Suppressor macrophage (primary cell): ENCODE results near the gene AGBL4.
"Not testable (repeated sequence)": the region's sequence is repeated elsewhere in the genome, so short reads cannot be mapped to it uniquely, and the experiment has no call there.

ENCODE experiments used
- DNase-seq, 4 experiments: peaks; one replicate each; pipeline ENCODE4 v3.0.0-alpha.2; 2020 to 2022

The AGBL4 gene

DNA sequence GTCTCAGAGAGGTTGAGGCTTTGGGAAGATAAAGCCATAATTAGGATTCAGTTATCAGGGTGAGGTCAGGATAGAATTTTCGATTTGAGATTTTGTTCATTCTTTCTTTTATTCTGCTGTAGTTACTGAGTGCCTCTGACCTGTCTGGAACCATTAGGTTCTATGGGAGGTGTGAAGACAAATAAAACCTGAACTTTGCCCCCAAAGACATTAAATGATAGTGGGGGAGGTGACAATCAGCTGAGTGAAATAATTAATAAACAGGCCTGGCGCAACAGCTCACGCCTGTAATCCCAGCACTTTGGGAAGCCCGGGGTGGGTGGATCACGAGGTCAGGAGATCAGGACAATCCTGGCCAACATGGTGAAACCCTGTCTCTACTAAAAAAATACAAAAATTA is 1496.7 kb downstream of the AGBL4 start:
- no peak for DNase-seq

DNA sequence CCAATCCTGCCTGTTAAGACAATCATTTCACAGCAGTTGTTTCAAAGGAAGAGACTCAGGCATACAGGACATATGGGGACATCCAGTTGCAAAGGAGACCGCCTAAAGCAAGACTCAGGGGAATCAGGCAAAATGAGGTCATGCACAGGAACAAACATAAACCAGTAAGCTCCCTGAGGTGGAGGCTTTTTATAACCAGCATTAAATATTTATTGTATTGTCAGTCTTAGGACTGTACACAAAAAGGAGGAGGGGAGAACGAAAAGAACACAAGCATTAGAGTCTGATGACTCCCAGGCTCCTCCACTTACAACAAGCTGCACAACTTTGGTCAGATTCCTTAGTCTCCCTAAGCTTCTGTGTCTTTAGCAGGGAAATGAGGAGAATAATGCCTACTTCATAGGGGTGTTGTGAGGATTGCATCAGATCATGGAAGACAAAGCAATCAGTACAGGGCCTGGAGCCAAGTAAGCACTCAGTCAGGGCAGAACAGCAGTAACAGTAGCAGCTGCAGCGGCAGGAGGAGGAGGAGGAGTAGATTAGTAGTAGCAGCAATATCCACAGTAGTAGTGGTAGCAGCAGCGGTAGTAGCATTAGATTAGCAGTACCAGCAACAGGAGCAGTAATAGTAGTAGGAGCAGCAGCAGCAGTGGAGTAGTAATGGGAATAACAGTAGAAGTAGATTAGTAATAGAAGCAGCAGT is 1497.6 kb downstream of the AGBL4 start:
- DNase-seq, result no peak

DNA sequence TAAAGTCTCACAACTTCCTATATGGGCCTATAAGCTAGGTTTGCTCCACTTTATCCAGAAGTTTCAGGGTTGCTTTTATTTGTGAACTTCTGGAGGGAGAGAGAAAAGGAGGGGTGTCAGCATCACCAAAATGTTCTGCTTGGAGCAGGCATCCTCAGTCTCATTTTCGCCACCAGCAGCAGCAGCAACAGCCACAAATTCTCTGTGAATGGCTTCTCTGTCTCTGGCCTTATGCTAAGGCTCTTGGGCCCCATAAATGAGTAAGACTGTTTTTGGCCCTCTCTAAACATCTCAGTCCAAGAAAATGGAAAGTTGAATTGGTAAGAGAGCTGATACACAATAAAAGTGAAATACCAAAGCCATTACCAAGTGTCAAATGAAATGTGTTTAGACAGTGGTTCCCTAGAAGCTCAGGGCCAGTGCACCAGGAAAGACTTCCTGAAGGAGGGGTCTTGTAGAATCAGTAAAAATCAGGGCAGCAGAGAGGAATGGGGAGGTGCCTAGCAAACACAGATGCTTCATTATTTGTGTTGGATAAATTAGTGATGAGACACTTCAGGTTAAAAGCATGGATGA is 1498.8 kb downstream of the AGBL4 start:
- DNase-seq, result no peak

DNA sequence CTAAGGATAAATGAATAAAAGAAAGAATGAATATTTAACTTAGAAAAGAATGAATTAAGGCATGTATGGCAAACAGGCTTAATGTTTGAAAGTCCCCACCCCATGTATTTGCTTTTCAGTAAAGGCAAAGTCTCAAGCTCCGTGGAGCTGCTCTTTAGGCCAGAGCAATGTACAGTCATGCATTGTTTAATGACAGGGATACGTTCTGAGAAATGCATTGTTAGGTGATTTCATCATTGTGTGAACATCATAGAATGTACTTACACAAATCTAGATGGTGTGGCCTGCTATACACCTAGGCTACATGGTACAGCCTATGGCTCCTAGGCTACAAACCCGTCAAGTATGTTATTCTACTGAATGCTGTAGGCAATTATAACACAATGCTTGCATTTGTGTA is 1500.2 kb downstream of the AGBL4 start:
- DNase-seq, result no peak

DNA sequence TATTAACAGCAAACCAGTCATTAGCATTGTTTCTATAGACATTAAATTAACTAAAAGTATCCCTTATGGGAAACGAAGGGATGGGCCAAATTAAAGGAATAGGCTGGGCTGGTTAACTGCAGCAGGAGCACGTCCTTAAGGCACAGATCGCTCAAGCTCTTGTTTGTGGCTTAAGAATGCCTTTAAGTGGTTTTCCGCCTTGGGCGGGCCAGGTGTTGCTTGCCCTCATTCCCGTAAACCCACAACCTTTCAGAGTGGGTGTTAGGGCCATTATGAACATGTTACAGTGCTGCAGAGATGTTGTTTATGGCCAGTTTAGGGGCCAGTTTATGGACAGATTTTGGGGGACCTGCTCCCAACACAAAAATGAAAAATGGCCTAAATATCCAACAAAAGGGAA is 1503.9 kb downstream of the AGBL4 start:
- not testable (repeated sequence) for DNase-seq

DNA sequence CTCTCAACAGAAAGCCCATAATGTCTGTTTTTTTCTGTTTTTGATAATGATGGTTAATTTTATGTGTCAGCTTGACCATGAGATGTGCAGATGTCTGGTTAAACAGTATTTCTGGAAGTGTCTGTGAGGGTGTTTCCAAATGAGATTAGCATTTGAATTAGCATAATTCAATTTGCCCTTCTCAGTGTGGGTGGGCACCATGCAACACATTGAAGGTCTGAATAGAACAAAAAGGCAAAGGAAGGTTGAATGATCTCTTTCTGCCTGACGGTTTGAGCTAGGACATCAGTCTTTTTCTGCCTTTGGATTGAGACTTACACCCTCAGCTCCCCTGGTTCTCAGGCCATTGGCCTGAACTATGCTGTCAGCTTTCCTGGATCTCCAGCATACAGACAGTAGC is 1516.9 kb downstream of the AGBL4 start:
- DNase-seq, result no peak

DNA sequence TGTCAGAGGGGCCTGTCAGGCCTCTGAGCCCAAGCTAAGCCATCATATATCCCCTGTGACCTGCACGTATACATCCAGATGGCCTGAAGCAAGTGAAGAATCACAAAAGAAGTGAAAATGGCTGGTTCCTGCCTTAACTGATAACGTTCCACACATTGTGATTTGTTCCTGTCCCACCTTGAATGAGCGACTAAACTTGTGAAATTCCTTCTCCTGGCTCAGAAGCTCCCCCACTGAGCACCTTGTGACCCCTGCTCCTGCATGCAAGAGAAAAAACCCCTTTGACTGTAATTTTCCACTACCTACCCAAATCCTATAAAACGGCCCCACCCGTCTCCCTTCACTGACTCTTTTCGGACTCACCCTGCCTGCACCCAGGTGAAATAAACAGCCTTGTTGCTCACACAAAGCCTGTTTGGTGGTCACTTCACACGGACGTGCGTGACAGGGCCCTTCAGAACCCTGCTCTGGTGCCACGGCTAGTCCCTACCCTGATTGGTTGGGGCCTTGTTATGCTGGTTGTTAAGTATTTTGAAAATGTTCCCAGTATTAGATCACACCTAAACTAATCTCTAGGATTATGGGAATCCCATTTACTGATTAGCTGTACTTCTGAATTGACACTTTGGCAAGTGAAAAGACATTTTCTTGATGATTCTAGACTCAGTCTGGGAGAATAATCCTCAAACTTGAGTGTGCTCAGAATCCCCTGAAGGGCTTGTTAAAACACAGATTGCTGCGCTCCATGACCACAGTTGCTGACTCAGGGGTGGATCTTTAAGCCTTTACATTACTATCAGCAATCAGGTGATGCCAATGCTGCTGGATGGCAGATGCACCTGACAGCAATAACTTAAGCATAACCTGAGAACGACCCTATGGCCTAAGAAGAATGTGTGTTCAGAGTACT is 1523.0 kb downstream of the AGBL4 start:
- no peak for DNase-seq

GRCh38 chr1:48499211-48499735 is 1524.5 kb downstream of the AGBL4 start:
- DNase-seq, result no peak

- peak; percentile 80 to 91 (median 86) for DNase-seq
Measured at GRCh38 chr1:48498096-48498791, 1525.5 kb downstream of the AGBL4 start.

DNA sequence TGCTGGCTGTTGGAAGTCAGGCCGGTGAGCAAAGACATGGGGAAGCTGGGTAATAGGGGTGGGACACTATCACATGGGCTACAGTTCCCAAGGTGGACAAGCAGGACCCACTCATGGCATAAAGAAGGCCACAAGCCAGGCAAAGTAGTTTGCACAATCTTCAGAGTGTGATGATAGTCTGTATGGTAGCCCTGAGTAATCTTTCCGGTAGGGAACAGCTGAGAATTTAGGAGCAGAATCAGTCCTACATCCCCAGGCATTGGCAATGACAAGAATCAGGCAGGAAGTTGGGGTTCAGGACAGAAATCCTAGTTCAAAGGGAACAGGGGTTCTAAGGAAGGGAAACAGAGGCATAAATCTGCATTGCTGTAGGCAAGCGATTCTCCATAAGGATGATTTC is 1527.8 kb downstream of the AGBL4 start:
- no peak for DNase-seq

DNA sequence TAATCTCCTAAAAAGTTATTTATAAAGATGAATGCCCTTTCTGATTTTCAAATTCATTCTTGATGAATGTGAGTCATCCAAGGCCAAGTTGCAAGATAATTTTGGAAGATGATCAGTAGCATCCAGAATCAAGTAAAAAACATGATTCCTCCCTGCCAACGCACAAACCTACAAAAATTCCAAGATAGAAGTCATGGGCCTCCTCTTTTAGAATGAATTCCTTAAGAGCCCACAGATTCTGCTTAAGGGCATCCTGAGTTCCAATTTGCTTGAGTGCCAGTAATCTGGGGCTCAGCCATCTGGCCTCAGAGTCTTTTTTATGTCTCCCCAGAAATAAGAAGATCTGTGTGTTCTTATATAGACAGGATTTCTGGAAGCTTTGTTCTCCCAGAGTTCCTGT is 1528.6 kb downstream of the AGBL4 start:
- DNase-seq, result no peak

- no peak for DNase-seq
Measured at GRCh38 chr1:48493970-48494769, 1529.6 kb downstream of the AGBL4 start.

DNA sequence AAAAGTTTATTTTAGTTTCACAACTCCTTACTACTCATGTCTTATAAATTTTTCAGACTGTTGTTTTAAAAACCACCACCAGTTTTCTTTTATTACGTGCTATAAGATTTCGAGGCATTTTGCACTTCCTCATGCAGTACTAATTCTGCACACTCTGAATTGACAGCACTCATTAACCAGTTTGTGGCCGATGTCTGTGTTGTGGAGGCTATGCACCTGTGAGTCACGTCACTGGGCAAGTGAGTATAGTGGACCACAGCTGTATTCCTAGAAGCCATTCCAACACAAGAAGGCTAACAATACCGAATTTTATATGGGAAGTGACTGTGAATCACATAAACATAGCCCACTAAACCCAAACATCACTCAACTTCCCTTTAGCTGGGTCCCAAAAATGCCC is 1530.7 kb downstream of the AGBL4 start:
- DNase-seq, result no peak

- DNase-seq, result no peak
Measured at GRCh38 chr1:48492392-48492791, 1531.4 kb downstream of the AGBL4 start.

- DNase-seq, result no peak
Measured at GRCh38 chr1:48488721-48489120, 1535.0 kb downstream of the AGBL4 start.
